Hepatic stellate cell (primary cell): ENCODE results near the gene UCHL1.

ENCODE experiments used
- DNase-seq: peaks from one replicate; pipeline ENCODE4 v3.0.0; 2011; ENCODE audit warnings: low spot score

Gene UCHL1

DNA sequence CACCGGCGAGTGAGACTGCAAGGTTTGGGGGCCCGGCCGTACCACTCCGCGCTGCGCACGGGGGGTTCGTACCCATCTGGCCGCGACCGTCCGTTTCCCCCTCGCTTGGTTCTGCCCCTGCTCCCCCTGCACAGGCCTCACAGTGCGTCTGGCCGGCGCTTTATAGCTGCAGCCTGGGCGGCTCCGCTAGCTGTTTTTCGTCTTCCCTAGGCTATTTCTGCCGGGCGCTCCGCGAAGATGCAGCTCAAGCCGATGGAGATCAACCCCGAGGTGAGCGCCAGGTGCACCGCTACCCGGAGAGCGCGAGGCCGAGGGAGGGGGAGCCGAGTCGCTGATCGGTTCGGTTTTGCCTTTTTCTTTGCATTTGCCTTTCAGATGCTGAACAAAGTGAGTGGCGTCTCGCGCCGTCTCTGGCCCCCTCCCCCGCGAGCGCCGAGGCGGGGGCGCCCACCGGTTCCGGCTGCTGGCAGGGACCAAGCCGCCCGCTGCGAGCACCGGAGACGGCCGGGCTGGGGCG lies at the start of gene UCHL1:
UCHL1 (plus strand) TSS at position 189 of the 517 bp plus-strand sequence; CDS start at position 238, 49 bp downstream.
- DNase-seq, result peak; percentile 16

DNA sequence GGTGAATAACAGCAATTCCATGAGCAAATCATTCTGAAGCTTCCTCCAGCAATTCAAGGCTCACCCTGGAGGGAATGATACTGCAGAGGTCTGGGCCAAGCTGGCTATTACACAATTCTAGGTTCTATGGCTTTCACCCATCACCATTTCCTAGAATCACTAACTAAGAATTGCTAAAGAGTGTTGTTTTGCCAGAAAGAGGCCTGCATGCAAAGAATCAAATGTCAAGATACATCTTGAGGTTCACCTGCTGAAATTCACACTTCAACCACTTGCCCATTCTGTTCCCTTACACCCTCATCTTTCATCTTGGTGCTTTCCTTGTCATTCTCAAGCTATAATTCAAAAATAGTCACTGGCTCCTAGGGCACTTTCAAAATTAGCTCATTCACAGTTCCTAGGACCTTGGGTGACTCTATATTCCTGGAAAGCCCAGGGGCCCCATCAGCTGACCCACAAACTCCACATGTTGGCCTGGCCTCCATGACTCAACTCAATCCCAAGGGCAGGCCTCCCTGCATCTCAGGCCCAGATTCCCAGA lies 49.4 kb upstream of the UCHL1 start:
- no peak for DNase-seq

DNA sequence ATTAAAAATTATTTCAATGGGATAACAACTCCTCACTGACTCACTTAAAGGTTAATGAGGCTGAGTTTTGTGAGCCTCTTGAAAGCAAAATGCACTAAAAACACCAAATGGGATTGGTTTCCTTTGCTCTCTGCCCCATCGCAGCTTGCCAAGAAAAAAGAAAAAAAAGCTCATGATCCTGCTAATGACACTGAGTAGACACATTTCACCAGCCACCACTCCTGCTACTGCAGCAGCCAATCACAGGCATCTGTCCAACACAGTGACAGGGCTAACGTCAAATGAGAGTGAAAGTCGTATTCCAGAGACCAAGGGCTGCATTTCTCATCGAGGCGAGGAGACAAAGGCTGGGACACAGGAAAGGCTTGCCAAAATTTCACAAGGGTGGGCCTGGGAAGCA lies 47.5 kb upstream of the UCHL1 start:
- DNase-seq, result no peak

GRCh38 chr4:41209901-41210300 lies 46.8 kb upstream of the UCHL1 start:
- no peak for DNase-seq

DNA sequence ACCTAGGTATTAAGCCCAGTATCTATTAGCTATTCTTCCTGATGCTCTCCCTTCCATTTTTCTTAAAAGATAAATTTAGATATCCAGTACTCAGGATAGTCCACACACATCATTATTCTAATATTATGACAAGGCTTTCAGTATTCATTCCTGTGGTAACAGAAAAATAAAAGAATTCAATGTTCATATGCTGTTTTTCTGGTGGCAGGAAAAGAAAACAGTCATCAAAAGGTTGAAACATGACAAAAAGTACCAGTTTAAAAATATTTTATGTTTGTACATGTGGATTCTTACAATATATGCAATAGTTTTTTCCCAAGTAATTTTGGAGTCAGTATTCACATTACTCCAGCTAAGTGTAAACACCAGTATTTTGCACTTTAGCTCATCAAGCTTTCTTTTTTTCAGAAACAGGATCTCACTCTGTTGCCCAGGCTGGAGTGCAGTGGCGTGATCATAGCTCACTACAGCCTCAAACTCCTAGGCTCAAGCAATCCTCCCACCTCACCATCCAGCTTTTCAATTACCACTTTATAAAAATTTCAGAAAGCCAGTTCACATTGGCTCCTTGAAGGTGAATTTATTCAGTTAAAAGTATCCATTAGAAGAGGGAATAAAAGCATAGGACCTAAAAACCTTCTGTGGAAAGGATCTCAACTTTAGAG lies 44.6 kb upstream of the UCHL1 start:
- DNase-seq, result peak; percentile 44

GRCh38 chr4:41212616-41213203 lies 44.0 kb upstream of the UCHL1 start:
- peak; percentile 65 for DNase-seq

DNA sequence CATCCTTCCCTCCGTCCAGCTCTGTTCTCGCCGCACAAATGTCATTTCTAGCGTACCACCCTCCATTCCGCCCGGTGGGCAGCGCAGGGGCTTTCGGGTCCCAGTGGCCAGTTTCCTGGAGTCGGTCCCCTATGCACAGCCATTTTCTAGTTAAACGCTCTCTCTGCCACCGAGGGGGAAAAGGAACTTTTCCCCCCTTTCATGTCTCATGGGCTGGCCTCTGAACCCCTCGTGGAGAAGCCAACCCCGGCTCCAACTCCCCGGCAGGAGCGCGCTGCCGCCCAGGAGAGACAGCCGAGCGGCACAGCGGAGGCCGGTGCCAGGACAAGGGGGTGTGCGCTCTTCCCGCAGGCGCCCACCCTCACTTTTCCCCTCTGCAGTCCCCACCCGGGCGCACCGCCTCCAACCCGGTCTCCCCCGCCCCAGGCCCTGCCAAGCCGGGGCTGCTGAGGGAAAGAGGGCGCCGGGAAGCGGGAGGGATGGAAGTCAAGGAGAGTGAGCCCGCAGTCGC lies 43.0 kb upstream of the UCHL1 start:
- DNase-seq, result no peak

- peak; percentile 96 for DNase-seq
Observed at GRCh38 chr4:41214136-41214824, 42.4 kb upstream of the UCHL1 start, which contains the start of gene APBB2. Gene APBB2 (minus strand): TSS chr4:41214542. CDS start chr4:41033254, 181,288 bp downstream.

DNA sequence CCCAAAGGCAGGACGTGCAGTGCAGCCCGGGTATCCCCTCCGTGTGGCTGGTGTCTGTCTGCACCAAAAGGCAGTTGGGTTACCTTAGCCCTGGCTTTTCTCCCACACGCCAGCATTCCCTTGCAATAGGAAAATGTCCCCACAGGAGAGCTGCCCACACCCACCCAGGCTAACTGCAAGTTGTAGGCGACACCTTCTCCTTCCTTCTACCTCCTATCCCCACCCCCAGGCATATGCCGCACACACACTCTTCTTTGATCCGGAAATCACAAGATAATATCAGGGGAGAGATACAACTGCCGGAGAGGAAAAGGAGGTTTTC lies 41.9 kb upstream of the UCHL1 start:
- no peak for DNase-seq

- no peak for DNase-seq
Observed at GRCh38 chr4:41215155-41215554, 41.6 kb upstream of the UCHL1 start.

DNA sequence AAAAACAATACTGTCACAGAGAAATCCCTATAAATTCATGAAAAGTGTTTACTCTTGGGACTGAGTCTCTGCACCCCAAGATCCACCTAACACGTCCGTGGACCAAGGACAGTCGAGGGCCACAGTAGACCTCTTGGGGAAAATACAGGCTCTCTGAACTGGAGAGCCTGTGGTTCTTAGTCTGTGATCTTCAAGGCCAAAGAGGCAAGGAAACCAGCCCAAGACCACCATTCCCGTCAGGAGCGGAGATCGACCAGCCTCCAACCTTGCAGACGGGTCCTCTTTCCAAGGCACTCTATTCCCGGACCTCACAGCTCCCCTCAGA lies 40.8 kb upstream of the UCHL1 start:
- DNase-seq, result no peak

- DNase-seq, result peak; percentile 80
Observed at GRCh38 chr4:41216294-41217019, 40.3 kb upstream of the UCHL1 start.

DNA sequence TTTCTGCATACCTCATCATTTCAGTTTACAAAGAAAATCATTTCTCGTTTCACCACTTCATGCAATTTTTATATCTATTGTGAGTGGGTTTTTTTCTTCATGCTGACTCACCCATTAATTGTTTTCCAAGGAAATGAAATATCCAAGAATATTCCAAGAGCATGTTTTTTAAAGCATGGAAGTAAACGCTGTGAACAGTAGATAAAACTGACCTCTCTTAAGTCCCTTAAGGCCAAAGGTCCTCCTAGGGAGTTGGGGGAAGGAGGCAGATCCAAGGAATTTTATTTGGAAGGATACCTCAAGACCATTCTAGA lies 39.8 kb upstream of the UCHL1 start:
- no peak for DNase-seq

GRCh38 chr4:41217374-41217773 lies 39.4 kb upstream of the UCHL1 start:
- DNase-seq, result no peak

GRCh38 chr4:41218703-41219102 lies 38.0 kb upstream of the UCHL1 start:
- DNase-seq, result no peak

- no peak for DNase-seq
Observed at GRCh38 chr4:41219421-41219950, 37.2 kb upstream of the UCHL1 start.

DNA sequence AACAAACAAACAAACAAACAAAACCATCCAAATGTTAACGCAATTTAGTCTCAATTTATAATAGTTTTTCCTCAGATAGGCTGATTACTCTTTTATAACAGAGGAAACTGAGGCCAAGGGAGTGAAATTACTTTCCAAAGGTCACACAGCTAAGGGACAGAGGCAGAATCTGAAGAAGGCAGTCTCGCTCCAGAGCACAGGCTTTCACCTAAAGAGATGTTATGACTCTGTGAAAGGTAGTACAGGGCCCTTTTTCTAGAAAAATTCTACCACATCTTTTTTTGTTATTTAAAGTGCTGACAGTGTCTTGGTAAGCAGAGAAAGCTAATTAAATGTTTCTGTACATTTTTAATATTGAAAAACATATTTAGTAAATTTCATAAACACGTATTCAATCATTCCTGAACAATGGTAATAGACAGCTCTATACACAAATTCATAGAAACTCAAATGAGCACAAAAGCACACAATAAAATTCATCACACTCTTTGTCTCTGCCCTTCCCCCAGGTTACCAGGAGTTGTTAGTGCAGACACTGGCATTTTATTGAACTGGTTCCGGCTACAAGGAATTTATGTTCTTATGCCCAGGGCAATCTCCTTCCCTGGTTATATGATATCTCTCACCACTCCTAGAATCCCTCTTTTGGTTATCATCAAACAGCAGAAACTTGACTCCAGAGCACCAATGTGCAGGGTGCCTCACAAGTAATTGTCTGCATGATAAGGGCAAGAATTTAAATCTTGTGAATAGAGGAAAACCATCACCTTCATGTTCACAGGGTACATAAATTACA lies 34.7 kb upstream of the UCHL1 start:
- DNase-seq, result no peak

DNA sequence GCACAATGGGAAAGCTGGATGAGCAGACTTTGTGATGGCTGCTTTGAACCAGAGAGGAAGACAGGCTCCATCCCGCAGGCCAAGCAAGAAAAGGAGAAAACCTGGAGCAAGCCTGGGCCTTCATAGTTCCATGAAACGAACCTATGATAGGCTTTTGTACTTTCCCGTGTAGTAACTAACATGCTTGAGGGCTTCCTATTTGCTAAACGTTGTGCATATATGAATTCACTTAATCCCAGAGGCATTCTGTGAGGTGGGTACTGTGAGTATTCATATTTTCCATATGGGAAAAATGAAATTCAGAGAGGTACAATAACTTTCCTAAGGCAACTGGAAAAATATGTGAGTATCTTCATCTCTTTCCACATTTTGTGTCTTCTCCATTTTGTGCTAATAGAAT lies 28.8 kb upstream of the UCHL1 start:
- no peak for DNase-seq

- DNase-seq, result no peak
Observed at GRCh38 chr4:41232406-41232805, 24.3 kb upstream of the UCHL1 start.

- no peak for DNase-seq
Observed at GRCh38 chr4:41232856-41233255, 23.9 kb upstream of the UCHL1 start.

DNA sequence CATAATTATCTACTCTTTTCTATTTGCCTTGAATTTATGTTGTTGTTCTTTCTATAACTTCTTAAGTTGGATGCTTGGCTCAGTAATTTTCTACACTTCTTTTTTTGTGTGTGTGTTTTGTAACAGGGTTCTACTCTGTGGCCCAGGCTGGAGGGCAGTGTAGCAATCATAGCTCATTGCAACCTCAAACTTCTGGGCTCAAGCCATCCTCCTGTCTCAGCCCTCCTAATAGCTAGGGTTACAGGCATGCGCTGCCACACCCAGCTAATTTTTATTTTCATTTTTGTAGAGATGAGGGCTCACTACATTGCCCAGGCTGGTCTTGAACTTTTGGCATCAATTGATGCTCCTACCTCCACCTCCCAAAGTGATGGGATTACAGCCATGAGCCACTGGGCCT lies 20.7 kb upstream of the UCHL1 start:
- no peak for DNase-seq
